Activated CD4-positive, alpha-beta T cell treated with anti-CD3 and anti-CD28 coated beads for 1 hour (primary cell): Measurements from ENCODE around the gene PCNX3.
"Not testable (repeated sequence)": the region's sequence is repeated elsewhere in the genome, so short reads cannot be mapped to it uniquely, and the experiment has no call there.

ENCODE experiments used
- DNase-seq: peaks from one replicate; pipeline ENCODE4 v3.0.0-alpha.2; 2020

The PCNX3 gene

GRCh38 chr11:65658174-65659021 is 42.8 kb downstream of the PCNX3 start:
- no peak for DNase-seq

DNA sequence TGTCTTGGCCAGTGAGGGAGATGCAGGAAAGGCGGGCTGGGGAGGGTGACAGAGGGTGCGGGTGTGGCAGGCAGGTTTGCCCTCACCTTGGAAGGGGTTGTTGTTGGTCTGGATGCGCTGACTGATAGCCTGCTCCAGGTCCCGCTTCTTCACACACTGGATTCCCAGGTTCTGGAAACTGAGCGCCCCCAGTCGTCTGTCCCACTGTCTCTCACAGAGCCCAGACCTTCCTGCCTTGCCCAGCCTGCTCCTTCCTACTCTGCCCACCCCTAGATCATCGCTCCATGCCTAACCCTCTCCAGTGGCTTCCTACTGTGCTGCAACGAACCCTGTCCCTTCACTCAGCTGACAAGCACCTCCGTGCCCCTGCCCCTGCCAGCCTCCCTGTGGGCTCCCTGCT is 44.5 kb downstream of the PCNX3 start:
- no peak for DNase-seq

DNA sequence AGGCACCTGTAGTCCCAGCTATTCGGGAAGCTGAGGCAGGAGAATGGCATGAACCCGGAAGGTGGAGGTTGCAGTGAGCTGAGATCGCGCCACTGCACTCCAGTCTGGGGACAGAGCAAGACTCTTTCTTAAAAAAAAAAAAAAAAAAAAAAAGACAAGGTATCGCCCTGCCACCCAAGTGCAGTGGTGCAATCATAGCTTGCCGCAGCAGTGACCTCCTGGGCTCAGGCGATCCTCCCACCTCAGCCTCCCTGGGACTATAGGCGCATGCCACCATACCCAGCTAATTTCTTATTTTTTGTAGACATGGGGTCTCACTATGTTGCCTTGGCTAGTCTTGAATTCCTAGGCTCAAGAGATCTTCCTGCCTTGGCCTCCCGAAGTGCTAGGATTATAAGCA is 45.3 kb downstream of the PCNX3 start:
- DNase-seq = not testable (repeated sequence)

- no peak for DNase-seq
These were observed 46.1 kb downstream of the PCNX3 start for GRCh38 chr11:65661599-65662246.

- no peak for DNase-seq
These were observed 46.7 kb downstream of the PCNX3 start for GRCh38 chr11:65662247-65662798.

- peak; percentile 86 for DNase-seq
These were observed 47.4 kb downstream of the PCNX3 start, which contains the start of gene RELA for GRCh38 chr11:65662799-65663638. RELA (minus strand) TSS chr11:65662916; CDS start chr11:65662832, 84 bp downstream.

DNA sequence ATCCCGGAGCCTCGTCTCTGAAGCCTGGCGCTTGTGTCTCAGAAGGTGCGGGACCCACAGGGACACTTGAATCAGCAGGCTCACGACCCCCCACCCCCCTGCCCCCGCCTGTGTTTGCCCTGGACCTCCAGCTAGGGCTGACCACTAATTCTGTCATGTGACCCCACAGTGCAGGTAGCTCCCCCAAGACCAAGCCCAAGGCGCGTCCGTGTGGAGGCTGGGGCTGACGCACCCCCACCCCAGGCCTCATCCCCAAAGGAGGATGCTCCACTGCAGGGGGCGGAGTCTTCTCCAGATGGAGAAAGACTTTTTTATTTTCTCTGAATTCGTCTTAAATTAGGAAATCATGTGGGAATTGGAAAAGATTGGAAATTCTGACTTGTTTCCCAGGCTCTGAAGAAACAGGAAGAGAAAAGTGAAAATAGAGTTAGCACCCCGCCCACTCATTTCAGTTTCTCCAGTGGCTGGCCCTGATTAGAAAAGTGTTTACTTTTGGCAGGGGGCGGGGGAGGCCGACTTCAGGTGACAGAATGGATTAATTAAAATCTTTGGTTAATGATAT is 48.1 kb downstream of the PCNX3 start:
- DNase-seq = no peak

GRCh38 chr11:65672180-65672860 is 56.7 kb downstream of the PCNX3 start:
- DNase-seq = no peak

DNA sequence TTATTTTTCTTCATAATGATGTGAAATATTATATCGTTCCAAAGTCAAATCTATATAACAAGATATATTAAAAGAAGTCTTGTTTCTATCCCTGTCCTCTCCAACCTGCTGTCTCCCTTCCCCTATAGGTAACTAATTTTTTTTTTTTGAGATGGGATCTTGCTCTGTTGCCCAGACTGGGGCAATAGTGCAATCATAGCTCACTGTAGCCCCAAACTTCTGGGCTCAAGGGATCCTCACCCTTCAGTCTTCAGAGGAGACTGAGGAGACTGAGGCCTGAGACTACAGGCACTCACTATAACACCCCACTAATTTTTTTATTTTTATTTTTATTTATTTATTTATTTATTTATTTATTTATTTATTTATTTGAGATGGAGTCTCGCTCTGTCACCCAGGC is 57.4 kb downstream of the PCNX3 start:
- no peak for DNase-seq

- DNase-seq = no peak
These were observed 64.7 kb downstream of the PCNX3 start for GRCh38 chr11:65680192-65680743.

- DNase-seq = not testable (repeated sequence)
These were observed 67.9 kb downstream of the PCNX3 start for GRCh38 chr11:65683480-65683879.

- no peak for DNase-seq
These were observed 70.4 kb downstream of the PCNX3 start for GRCh38 chr11:65685981-65686380.
